HUES48 (cell line): ENCODE measurements around the gene AP3D1.

Experiments
- H3K27ac ChIP-seq: one replicate; pipeline ENCODE4 v1.7.0; 2013; ENCODE audit warnings: low read depth, low read length, inconsistent platforms
- H3K27me3 ChIP-seq: 2 replicates; pipeline ENCODE4 v1.6.1; 2013; ENCODE audit warnings: mild to moderate bottlenecking, low read length; ENCODE audit not compliant: control insufficient read depth, insufficient read depth
- H3K36me3 ChIP-seq: 2 replicates; pipeline ENCODE4 v1.6.1; 2013; ENCODE audit warnings: low read length; ENCODE audit not compliant: control insufficient read depth, insufficient read depth
- H3K4me1 ChIP-seq: 2 replicates; pipeline ENCODE4 v1.6.1; 2013; ENCODE audit warnings: mild to moderate bottlenecking, low read length; ENCODE audit not compliant: control insufficient read depth, insufficient read depth
- H3K4me3 ChIP-seq: 2 replicates; pipeline ENCODE4 v1.5.1; 2013; ENCODE audit warnings: mild to moderate bottlenecking, low read depth, low read length
- H3K9ac ChIP-seq: 2 replicates; pipeline ENCODE4 v1.6.1; 2013; ENCODE audit warnings: mild to moderate bottlenecking, low read depth, low read length, moderate library complexity
- H3K9me3 ChIP-seq: 2 replicates; pipeline ENCODE4 v1.6.1; 2013; ENCODE audit warnings: low read length; ENCODE audit not compliant: control insufficient read depth, insufficient read depth

The AP3D1 gene

GRCh38 chr19:2062389-2062729 lies 89.0 kb downstream of the AP3D1 start:
- Histone ChIP-seq H3K27ac (peak overlapping the region; percentile 84), H3K36me3 (no peaks in the 10 kb centered on the region), H3K9ac (no peak overlapping the region), H3K4me3 (peak overlapping the region; percentile 62), H3K4me1 (peaks cover 18% of the 10 kb centered on the region), H3K27me3 (no peaks in the 10 kb centered on the region), H3K9me3 (no peaks in the 10 kb centered on the region)

- H3K27me3 ChIP-seq, result no peaks in the 10 kb centered on the region
- peaks cover 18% of the 10 kb centered on the region for H3K4me1 ChIP-seq
- H3K36me3 ChIP-seq, result no peaks in the 10 kb centered on the region
- H3K27ac ChIP-seq, result peak overlapping the region; percentile 90
- peak overlapping the region; percentile 47 for H3K9ac ChIP-seq
- H3K9me3 ChIP-seq, result no peaks in the 10 kb centered on the region
- peak overlapping the region; percentile 63 for H3K4me3 ChIP-seq
Observed at GRCh38 chr19:2061495-2062388, 89.6 kb downstream of the AP3D1 start.

GRCh38 chr19:2060884-2061494 lies 90.4 kb downstream of the AP3D1 start:
- H3K4me3 ChIP-seq, result peak overlapping the region; percentile 63
- H3K4me1 ChIP-seq, result peaks cover 18% of the 10 kb centered on the region
- no peak overlapping the region for H3K9ac ChIP-seq
- H3K9me3 ChIP-seq, result no peaks in the 10 kb centered on the region
- H3K27me3 ChIP-seq, result no peaks in the 10 kb centered on the region
- no peaks in the 10 kb centered on the region for H3K36me3 ChIP-seq
- H3K27ac ChIP-seq, result peak overlapping the region; percentile 90

GRCh38 chr19:2059422-2060201 lies 91.8 kb downstream of the AP3D1 start:
- Histone ChIP-seq H3K4me3 (no peak overlapping the region), H3K27me3 (no peaks in the 10 kb centered on the region), H3K36me3 (no peaks in the 10 kb centered on the region), H3K9ac (no peak overlapping the region), H3K4me1 (peaks cover 18% of the 10 kb centered on the region), H3K9me3 (no peaks in the 10 kb centered on the region), H3K27ac (peak overlapping the region; percentile 48)

DNA sequence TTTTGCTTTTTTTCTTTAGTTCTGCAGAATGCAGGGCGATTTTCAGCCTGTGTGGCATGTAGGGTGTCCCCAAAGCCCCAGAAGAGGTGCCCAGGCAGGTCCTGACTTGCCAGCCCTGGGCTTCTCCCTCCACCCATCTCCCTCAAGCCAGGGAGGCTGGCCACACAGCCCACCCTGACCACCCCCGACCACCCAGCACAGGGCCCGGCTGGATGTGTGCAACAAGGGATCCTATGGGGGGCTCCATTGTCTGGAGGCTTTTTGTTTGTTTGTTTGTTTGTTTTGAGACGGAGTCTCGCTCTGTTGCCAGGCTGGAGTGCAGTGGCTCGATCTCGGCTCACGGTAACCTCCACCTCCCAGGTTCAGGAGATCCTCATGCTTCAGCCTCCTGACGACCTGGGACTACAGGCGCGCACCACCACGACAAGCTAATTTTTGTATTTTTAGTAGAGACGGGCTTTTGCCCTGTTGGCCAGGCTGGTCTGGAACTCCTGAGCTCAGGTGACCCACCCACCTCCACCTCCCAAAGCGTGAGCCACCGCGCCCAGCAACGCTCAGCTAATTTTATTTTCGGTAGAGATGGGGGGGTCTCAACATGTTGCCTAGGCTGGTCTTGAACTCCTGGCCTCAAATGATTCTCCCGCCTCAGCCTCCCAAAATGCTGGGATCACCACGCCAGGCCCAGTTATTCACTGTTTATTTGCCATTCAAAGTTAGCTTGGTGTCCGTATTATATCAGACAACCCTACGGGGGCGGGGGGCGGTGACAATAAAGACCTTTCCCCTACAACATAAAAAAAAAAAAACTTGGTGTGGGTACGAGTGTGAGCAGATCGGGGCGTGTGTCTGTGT lies 92.6 kb downstream of the AP3D1 start:
- Histone ChIP-seq H3K27me3 (no peaks in the 10 kb centered on the region), H3K9ac (no peak overlapping the region), H3K36me3 (no peaks in the 10 kb centered on the region), H3K4me1 (peaks cover 18% of the 10 kb centered on the region), H3K9me3 (no peaks in the 10 kb centered on the region), H3K27ac (no peak overlapping the region), H3K4me3 (no peak overlapping the region)

DNA sequence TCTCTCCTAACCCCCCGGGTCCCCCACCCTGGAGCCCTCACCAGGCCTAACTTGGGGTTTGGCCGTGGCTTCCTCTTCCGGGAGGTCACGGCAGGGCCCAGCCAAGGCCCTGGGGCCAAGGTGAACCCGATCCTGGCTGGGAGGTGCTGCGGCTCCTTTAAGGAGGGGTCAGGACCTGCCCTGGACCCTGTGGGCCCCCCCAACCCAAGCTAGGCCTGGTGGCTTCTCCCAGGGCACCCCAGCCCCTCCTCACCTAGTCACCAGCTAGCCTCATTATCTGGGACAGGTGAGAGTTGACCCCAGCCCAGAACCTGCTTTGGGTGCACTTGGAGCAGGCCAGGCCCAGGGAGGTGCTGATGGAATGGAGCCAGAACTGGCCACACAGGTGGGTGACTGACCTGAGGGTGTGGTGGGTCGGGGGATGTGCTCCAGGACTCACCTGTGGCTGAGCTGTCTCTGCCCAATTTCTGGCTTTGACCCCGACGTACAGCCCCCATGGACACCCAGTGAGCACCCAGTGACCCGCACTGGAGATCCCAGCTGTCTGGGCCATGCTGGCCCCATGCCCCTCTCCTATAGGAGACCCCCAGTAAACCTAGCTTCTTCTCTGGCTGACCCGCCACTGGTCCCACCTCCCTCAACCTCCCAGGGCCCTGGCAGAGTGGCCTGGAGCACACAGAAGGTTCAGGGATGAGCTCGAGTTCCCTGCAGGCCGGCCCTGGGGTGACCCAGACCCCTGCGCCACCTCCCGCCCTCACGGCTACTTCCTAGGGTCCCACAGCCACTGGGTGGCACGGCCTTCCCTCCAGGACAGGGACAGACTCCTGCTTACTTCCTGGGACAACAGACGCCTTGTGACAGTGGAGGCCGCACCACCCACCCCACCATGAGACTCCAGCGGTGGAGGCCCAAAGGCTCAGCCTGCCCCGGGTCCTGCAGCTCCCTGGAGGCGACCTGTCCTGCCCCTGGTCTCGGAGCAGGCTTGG lies 93.6 kb downstream of the AP3D1 start:
- Histone ChIP-seq H3K4me3 (no peak overlapping the region), H3K27me3 (no peaks in the 10 kb centered on the region), H3K9me3 (no peaks in the 10 kb centered on the region), H3K36me3 (no peaks in the 10 kb centered on the region), H3K9ac (no peak overlapping the region), H3K4me1 (peaks cover 18% of the 10 kb centered on the region), H3K27ac (no peak overlapping the region)

DNA sequence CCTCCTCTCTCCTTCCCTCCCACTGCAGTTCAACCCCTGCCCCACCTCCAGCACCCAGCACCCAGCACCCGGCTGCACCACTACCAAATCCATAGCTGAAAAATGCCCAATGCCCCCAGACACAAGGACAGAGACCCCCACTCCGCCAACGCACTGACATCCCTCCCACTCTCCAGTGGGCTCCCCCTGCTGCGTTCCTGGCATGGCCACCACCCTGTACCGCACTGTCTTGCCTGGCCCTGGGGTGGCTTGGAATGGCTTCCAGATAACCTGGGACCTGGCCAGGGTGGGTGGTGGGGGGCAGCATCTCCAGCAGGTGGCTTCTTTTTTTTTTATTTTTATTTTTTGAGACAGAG lies 94.6 kb downstream of the AP3D1 start:
- Histone ChIP-seq H3K27ac (no peak overlapping the region), H3K4me1 (peaks cover 8% of the 10 kb centered on the region; the same call in 1 of the 2 replicates)

GRCh38 chr19:2055931-2056836 lies 95.2 kb downstream of the AP3D1 start:
- H3K4me3 ChIP-seq, result no peak overlapping the region
- no peaks in the 10 kb centered on the region for H3K9me3 ChIP-seq
- H3K9ac ChIP-seq, result no peak overlapping the region
- no peaks in the 10 kb centered on the region for H3K36me3 ChIP-seq
- peaks cover 8% of the 10 kb centered on the region; the same call in 1 of the 2 replicates for H3K4me1 ChIP-seq
- H3K27me3 ChIP-seq, result no peaks in the 10 kb centered on the region
- H3K27ac ChIP-seq, result peak overlapping the region; percentile 27

More for the DNA sequence above, 94.6 kb downstream of the AP3D1 start:
- Histone ChIP-seq H3K4me3 (no peak overlapping the region), H3K36me3 (no peaks in the 10 kb centered on the region), H3K27me3 (no peaks in the 10 kb centered on the region), H3K9ac (no peak overlapping the region), H3K9me3 (no peaks in the 10 kb centered on the region)

- Histone ChIP-seq H3K27ac (no peak overlapping the region), H3K4me1 (peaks cover 3% of the 10 kb centered on the region; the same call in 1 of the 2 replicates), H3K27me3 (no peaks in the 10 kb centered on the region), H3K36me3 (no peaks in the 10 kb centered on the region), H3K9me3 (no peaks in the 10 kb centered on the region), H3K4me3 (no peak overlapping the region), H3K9ac (no peak overlapping the region)
Observed at GRCh38 chr19:2054763-2055162, 96.6 kb downstream of the AP3D1 start.
